ENCODE data around the gene FOXO6.

The FOXO6 gene

GRCh38 chr1:41397753-41398330, 36.6 kb downstream of the FOXO6 start:
- ChIA-PET CTCF (interaction anchor here (1.0 to 1.2 kb wide), 3 partner anchors 18 to 115 kb away, joined by 3 to 5 read pairs (median 4); no protein-coding TSS in a partner anchor), POLR2A (no interaction called here)
- no peak for TF ChIP-seq CTCF (IDR thresholded peaks at IDR 0.05; ENCODE audit: insufficient read depth, low read length, missing control alignments)
- no peak overlapping the region for H3K4me3 ChIP-seq (ENCODE audit: low read depth, low read length)
- DNase-seq (ENCODE audit: low read depth, low spot score), result no peak

GRCh38 chr1:41399145-41399795, 38.0 kb downstream of the FOXO6 start:
- TF ChIP-seq CTCF (IDR thresholded peaks at IDR 0.05; ENCODE audit: insufficient read depth, low read length, missing control alignments), result no peak
- no peak overlapping the region for H3K4me3 ChIP-seq (ENCODE audit: low read depth, low read length)
- POLR2A ChIA-PET, result no interaction called here
- DNase-seq (ENCODE audit: low read depth, low spot score), result no peak
- CTCF ChIA-PET, result interaction anchor here (1.0 to 3.5 kb wide), 3 partner anchors 8 to 18 kb away, joined by 3 to 18 read pairs (median 3); no protein-coding TSS in a partner anchor

GRCh38 chr1:41400225-41400624, 39.0 kb downstream of the FOXO6 start:
- CTCF ChIA-PET, result interaction anchor here (2.7 to 3.5 kb wide), 2 partner anchors 17 to 118 kb away, joined by 8 to 18 read pairs; no protein-coding TSS in a partner anchor
- DNase-seq (ENCODE audit: low read depth, low spot score), result no peak
- POLR2A ChIA-PET, result no interaction called here
- TF ChIP-seq CTCF (IDR thresholded peaks at IDR 0.05; ENCODE audit: insufficient read depth, low read length, missing control alignments), result no peak
- H3K4me3 ChIP-seq (ENCODE audit: low read depth, low read length), result no peak overlapping the region

- DNase-seq (ENCODE audit: low read depth, low spot score), result no peak
- ChIA-PET POLR2A (no interaction called here), CTCF (interaction anchor here (2.7 to 3.5 kb wide), 2 partner anchors 15 to 119 kb away, joined by 8 to 18 read pairs; no protein-coding TSS in a partner anchor)
- no peak overlapping the region for H3K4me3 ChIP-seq (ENCODE audit: low read depth, low read length)
- TF ChIP-seq CTCF (IDR thresholded peaks at IDR 0.05; ENCODE audit: insufficient read depth, low read length, missing control alignments), result no peak
These were observed 40.7 kb downstream of the FOXO6 start for GRCh38 chr1:41401899-41402298.

GRCh38 chr1:41404308-41404761, 43.1 kb downstream of the FOXO6 start:
- TF ChIP-seq CTCF (IDR thresholded peaks at IDR 0.05; ENCODE audit: insufficient read depth, low read length, missing control alignments), result no peak
- ChIA-PET POLR2A (no interaction called here), CTCF (interaction anchor here (1.2 to 2.2 kb wide), 5 partner anchors 10 to 122 kb away, joined by 3 to 10 read pairs (median 5); no protein-coding TSS in a partner anchor)
- no peak overlapping the region for H3K4me3 ChIP-seq (ENCODE audit: low read depth, low read length)
- no peak for DNase-seq (ENCODE audit: low read depth, low spot score)

GRCh38 chr1:41407664-41408252, 46.5 kb downstream of the FOXO6 start:
- no peak for TF ChIP-seq CTCF (IDR thresholded peaks at IDR 0.05; ENCODE audit: insufficient read depth, low read length, missing control alignments)
- ChIA-PET POLR2A (no interaction called here), CTCF (interaction anchor here (1.1 to 3.2 kb wide), 4 partner anchors 8 to 127 kb away, joined by 3 to 18 read pairs (median 4); no protein-coding TSS in a partner anchor)
- H3K4me3 ChIP-seq (ENCODE audit: low read depth, low read length), result no peak overlapping the region
- DNase-seq (ENCODE audit: low read depth, low spot score), result no peak

Data from AG04449 (cell line).